ENCODE results near the gene NELFB. TPM values are rescaled to one million over a fixed set of nuclear protein-coding genes. Genes with fewer than 3 reads are reported as not detected.

Gene NELFB
- total and polyA plus RNA-seq, 3 donors from 2014 or later, result 55.0 to 76.7 (median 60.9) TPM

DNA sequence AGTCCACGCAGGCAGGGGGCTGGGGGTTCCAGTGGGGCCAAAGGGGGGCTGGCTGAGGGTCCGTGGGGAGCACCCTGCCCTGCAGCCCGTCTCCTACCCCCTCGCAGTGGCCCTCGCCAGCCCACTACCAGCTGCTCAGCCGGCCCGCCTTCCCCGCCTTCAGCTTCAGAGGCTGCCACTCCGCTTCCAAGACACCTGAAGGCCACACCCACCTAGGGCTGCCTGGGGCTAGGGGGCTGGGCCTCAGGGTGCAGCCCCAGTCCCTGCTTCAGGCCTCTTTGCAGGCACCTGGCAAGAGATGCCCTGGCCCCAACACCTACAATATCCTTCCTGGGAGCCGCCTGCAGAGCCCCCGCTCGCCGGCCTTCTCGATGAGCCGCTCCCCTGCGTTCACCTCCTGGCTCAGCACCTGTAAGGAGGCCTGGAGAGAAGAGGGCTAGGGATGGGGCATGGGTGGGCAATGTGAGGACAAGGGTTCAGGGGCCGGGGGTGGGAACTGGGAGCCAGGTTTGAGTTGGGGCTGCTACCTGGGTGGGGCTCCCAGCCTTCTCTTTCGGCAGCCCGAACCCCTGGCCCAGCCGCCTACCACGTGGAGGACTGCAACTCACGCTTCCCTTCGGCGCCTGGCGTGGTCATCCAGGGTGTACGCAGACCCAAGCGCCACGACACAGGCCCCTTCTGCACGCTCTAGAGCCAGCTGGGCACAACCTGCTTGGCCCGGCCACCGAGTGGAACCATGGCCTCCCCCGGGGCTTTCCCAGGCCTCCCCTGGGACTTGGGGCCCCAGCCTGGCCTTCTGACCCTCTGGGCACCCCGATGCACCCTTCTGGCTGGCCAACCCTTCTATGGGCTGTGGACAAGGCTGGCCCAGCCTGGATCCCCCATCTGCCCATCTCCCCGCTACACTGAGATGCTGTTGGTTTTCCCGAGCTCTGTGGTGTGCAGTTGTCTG is 2.3 kb upstream of the NELFB start:
- intact Hi-C loops (cut with DNase I; ENCODE audit: low total_unique reads), result no loop called here
- TF ChIP-seq, protein P1, sequence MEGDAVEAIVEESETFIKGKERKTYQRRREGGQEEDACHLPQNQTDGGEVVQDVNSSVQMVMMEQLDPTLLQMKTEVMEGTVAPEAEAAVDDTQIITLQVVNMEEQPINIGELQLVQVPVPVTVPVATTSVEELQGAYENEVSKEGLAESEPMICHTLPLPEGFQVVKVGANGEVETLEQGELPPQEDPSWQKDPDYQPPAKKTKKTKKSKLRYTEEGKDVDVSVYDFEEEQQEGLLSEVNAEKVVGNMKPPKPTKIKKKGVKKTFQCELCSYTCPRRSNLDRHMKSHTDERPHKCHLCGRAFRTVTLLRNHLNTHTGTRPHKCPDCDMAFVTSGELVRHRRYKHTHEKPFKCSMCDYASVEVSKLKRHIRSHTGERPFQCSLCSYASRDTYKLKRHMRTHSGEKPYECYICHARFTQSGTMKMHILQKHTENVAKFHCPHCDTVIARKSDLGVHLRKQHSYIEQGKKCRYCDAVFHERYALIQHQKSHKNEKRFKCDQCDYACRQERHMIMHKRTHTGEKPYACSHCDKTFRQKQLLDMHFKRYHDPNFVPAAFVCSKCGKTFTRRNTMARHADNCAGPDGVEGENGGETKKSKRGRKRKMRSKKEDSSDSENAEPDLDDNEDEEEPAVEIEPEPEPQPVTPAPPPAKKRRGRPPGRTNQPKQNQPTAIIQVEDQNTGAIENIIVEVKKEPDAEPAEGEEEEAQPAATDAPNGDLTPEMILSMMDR (IDR thresholded peaks at IDR 0.05), result no peak
- TF ChIP-seq POLR2A (IDR thresholded peaks at IDR 0.05), result no peak
- Histone ChIP-seq H3K36me3 (ENCODE audit: low read depth, missing control alignments) (no peaks in the 10 kb centered on the region), H3K9me3 (no peaks in the 10 kb centered on the region), H3K4me1 (peaks cover 56% of the 10 kb centered on the region), H3K27me3 (no peaks in the 10 kb centered on the region), H3K27ac (no peak overlapping the region), H3K4me3 (no peak overlapping the region)
- no peak for DNase-seq
- WGBS, 2 donors, result 83 to 92% methylated on average over 25 to 35 of the region's 35 CpGs

DNA sequence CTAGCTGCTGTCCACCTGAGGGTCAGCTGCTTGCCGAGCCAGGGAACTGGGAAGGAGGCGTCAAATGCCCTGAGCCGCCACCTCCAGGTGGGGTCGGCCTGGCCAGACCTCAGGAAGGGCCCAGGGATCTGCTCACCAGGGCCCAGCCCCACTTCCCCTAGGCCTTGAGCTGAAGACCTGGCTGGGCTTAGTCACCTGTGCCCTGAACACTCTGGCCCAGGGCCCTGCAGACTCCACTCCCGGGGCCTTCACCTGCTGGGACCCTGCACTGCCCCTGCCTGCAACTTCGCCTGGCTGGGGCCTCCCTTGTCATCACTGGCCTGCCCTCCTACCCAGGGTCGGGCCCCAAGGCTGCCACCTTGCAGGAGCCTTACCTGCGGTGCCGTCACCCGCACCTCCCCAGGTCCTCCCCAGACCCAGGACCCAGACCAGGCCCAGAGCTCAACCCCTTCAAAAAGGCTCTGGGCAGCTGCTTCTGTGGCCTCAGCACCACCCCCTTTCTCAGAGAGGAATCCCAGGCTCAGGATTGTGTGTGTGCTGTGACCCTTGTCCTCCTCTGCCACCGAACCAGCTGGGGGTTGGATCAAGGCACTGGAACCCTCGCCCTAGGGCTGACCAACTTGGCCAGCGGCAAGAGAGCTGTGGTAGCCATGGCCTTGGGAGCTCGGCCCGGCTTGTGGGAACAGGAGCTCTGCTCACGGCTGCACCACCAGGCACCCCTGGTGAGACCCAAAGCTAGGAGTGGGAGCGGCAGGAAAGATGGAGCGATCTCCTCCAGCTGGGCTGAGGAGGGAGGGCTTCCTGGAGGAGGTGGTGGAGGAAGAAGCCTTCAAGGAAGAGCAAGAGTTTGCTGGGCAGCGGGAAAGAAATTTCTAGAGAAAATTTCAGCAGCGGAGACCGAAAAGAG is 1.2 kb upstream of the NELFB start:
- Histone ChIP-seq H3K4me3 (peak overlapping the region; percentile 97 to 98), H3K27me3 (no peaks in the 10 kb centered on the region), H3K27ac (peak overlapping the region; percentile 69 to 88), H3K4me1 (peaks cover 54% of the 10 kb centered on the region), H3K36me3 (ENCODE audit: low read depth, missing control alignments) (no peaks in the 10 kb centered on the region), H3K9me3 (no peaks in the 10 kb centered on the region)
- WGBS, 2 donors, result 24 to 41% methylated on average over 14 to 21 of the region's 21 CpGs
- DNase-seq, result no peak
- TF ChIP-seq POLR2A (IDR thresholded peaks at IDR 0.05), result no peak
- TF ChIP-seq, protein P1 (IDR thresholded peaks at IDR 0.05), result no peak
- intact Hi-C loops (cut with DNase I; ENCODE audit: low total_unique reads), result no loop called here

DNA sequence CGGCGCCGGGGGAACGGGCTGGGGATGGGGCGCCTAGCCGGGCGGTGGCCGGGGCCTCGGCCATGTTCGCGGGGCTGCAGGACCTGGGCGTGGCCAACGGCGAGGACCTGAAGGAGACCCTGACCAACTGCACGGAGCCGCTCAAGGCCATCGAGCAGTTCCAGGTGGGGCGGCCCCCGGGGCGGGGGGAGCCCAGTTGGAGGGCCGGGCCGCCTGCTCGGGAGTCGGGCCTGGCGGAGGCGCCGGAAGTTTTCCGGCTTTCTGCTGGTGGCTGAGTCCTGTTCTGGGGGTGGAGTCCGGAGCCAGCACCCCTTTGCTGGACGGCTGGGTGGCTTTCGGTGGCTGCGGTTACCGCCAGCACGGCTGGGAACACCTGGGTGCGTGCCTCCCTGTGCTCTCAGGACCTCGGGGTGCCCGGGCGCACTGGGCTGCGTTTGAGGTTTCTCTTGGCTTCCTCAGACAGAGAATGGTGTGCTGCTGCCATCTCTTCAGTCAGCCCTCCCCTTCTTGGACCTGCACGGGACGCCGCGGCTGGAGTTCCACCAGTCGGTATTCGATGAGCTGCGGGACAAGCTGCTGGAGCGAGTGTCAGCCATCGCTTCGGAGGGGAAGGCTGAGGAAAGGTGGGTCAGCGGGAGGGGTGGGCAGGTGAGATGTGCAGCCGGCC is 454 bp downstream of the NELFB start:
- DNase-seq, result peak; percentile 59
- 3 to 4% methylated on average over 18 to 34 of the region's 51 CpGs for WGBS, 2 donors
- TF ChIP-seq POLR2A (IDR thresholded peaks at IDR 0.05), result no peak
- TF ChIP-seq, protein P1 (IDR thresholded peaks at IDR 0.05), result no peak
- no peaks in the 10 kb centered on the region for H3K36me3 ChIP-seq (ENCODE audit: low read depth, missing control alignments)
- no peaks in the 10 kb centered on the region for H3K9me3 ChIP-seq
- H3K27me3 ChIP-seq, result no peaks in the 10 kb centered on the region
- H3K4me1 ChIP-seq, result peaks cover 38% of the 10 kb centered on the region
- intact Hi-C loops (cut with DNase I; ENCODE audit: low total_unique reads), result no loop called here
- H3K4me3 ChIP-seq, result peak overlapping the region; percentile 97 to 98
- H3K27ac ChIP-seq, result peak overlapping the region; percentile 55 to 88

- no peak overlapping the region for H3K4me3 ChIP-seq
- no peaks in the 10 kb centered on the region for H3K36me3 ChIP-seq (ENCODE audit: low read depth, missing control alignments)
- no peaks in the 10 kb centered on the region for H3K9me3 ChIP-seq
- TF ChIP-seq, protein P1 (IDR thresholded peaks at IDR 0.05), result no peak
- no peak for TF ChIP-seq POLR2A (IDR thresholded peaks at IDR 0.05)
- 51 to 71% methylated on average over 12 to 15 of the region's 15 CpGs for WGBS, 2 donors
- no peak overlapping the region for H3K27ac ChIP-seq
- peaks cover 30% of the 10 kb centered on the region for H3K4me1 ChIP-seq
- no peaks in the 10 kb centered on the region for H3K27me3 ChIP-seq
- DNase-seq, result no peak
- intact Hi-C loops (cut with DNase I; ENCODE audit: low total_unique reads), result no loop called here
Observed at GRCh38 chr9:137256362-137256761, 1.2 kb downstream of the NELFB start.

All from testis (tissue), 3 donors.